Fibroblast of peridontal ligament (primary cell): ENCODE results near the gene LIPG.

ENCODE experiments used
- DNase-seq: peaks from one replicate; pipeline ENCODE4 v3.0.0-alpha.2; 2010; ENCODE audit errors: extremely low read depth

The LIPG gene

DNA sequence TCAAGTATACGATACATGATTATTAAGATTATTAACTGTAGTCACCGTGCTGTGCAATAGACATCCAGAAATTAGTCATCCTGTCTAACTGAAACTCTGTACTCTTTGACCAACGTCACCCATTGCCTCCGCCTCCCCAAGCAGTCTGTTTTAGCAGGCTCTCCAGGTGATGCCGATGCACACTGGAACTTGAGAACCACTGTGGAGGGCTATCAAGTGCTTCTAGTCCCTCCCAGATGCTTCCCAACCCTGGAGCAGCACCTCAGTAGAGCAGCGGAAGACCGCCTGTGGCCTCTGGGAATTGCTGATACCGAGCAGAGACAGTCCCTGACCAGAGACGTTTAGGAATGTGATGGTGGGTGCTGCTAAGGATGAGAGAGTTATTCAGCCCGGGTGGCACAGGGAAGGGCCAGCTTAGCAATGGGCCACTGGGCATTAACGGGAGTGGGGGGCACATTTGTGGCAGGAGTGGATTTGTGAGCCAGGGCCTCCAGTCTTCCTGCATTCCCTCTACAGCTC is 50.7 kb downstream of the LIPG start:
- no peak for DNase-seq

DNA sequence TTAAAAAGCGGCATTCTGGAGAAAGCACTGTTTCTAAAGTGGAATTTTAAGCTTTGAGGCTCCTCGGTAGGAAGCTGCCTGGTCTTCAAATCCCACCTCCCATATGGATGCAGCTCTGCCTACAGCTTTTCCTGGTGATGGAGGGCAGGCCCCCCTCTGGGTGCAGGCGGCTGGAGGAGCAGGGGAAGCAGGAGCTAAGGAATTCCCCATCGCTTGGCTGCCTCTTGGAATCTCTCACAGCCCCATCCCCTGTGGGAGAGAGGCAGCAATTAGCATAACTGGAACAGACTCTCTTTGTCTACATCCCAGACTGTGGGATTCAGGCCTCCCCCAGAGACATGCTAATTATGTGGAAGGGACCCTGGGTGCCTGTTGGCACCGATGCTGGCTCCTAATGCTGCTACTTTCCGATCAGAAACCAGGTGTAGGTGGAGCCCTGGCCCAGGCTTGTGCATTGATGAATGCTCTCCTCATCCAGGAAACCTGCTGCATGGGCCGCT is 51.3 kb downstream of the LIPG start:
- no peak for DNase-seq

DNA sequence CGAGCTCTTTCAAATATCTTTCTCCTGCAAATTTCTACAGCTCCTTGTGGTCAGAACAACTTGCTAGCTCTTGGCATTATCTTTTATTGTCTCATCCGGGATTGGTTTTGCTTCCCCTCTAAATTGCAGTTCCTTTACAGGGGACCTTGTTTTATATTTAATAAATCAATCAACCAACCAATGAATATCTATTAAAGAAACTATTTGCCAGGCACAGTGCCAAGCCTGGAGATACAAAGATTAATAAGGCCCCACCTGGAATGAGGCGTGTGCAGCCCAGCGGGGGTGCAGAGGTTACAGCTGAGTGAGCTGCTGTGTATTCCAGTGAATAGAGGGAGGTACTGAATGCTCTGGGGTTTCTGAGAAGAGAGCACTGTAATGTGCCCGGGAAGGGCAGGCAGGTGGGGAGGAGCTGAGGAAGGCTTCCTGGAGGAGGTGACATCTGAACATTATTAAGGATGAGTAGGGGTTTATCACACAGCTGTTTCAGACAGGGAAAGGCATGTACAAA is 51.8 kb downstream of the LIPG start:
- no peak for DNase-seq

DNA sequence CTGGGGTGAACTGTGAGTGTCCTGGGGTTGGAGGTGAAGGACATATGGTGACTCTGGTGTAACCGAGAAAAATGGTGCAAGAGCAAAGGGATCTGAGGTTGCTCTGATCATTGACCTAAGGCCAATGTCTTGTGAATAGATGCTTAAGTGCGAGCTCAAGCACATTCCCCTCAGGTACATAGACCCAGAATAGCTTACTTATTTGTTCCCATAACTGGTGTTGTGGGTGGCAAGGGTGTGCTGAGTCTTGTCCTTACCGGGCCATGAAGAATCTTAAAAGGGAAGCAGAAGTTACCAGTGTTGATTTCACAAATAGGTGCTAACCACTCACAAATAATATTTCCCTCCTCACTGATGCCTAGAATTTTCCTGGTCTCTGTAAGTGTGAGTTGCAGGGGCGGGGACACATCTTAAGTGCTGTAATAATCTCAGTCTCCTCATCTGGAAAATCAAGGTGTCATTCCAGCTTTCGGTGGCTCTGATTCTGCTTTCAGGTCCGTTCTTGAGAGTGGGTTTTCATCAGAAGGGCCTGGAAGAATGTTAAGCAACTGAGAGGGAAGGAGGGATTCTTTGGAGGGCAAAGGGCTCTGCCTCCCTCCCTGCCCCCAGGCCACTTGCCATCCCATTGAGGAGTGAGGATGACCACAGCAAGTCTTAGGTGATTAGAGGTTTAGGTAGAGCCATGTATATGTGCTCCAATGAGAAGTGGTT is 54.9 kb downstream of the LIPG start:
- no peak for DNase-seq

DNA sequence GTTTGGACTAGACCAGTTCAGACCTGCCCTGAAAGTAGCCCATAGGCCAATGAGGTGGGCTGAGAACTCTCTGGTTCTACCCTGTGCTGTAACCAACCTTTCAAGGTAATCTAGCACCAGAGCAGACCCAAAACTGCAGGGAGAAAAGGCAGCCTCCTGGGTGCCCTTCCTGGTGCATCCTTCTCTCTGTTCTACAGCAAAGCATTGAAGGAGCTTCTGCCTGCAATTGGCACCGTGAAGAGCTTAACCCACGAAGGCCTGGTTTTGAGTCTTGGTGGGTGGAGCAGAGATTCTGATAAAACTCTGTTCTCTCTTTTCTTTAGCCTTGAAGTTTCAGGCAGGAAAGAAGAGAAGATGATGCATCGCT is 55.5 kb downstream of the LIPG start:
- no peak for DNase-seq

DNA sequence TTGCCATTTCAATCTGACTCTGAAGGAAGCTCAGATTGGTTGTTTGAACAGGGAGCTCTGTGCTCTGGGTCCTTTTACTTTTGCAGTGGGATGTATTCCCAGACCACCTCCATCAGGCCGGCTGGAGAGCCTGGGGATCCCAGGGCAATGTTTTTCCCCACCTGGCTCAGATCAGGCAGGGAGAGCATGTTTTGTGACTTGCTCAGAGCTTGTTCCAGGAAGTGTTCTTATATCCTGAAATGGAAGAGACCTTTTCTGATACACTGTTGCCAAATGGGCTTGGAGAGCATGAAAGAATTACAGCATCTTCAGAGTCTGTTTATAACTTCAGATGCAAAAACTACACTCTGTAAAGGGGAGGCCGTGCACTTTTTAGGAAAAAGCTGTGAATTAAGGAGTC is 56.0 kb downstream of the LIPG start:
- DNase-seq = no peak

DNA sequence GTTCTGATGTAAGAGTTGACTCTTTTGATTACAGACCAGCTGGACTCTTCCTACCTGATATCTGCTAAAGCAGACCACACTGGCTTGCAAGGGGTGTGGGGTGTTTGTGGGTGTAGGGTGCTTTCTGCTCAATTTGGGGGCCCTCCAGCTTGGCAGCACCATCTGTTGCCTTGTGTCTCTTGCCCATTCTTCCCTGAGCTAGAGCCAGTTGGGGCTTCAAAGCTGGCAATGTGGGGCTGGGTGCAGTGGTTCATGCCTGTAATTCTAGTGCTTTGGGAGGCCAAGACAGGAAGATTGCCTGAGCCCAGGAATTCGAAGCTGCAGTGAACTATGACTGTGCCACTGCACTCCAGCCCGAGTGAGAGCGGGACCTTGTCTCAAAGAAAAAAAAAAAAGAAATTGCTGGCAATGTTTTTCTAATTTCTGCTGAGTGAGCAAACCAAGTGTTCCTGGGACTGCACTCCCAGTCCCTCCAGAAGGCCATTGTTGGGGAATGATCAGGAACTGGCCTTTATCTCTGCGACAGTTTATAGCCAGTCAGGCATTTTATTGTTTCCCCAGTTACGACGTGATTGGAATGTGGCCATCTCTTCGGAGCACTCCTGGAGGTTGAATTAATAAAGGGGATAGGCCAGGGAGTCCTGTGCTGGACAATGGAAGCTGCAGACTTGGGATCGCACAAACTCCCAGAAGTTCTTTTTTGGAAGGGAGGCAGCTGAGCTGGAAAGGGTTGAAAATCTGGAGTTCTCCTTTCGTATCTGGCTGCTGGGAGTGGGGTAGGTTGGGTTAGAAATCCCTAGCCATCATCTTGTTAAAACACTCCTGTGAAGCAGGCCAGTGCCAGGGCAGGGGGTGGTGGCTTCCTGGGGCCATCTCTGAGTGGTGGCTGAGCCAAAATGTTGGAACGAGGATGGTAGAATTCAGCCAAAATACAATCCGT is 57.2 kb downstream of the LIPG start:
- DNase-seq = no peak

DNA sequence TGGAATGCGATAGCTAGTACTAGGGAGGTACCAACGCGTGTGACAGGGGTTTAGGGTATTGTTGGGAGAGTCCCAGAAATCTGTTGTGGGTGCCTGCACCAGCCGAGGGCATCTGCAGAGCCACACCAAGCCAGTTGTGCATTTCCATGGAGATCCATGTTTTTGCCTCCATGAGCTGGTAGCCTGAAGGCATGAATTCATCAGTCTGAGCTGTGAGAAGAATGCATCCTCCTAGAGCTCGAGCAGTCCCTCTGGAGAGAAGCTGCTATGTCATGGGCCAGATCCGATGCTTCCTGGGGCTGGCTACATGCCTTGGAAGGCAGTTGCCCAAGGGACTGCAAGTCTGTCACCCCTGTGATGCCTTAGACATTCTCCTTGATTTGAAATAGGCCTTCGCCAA is 57.9 kb downstream of the LIPG start:
- DNase-seq = no peak

DNA sequence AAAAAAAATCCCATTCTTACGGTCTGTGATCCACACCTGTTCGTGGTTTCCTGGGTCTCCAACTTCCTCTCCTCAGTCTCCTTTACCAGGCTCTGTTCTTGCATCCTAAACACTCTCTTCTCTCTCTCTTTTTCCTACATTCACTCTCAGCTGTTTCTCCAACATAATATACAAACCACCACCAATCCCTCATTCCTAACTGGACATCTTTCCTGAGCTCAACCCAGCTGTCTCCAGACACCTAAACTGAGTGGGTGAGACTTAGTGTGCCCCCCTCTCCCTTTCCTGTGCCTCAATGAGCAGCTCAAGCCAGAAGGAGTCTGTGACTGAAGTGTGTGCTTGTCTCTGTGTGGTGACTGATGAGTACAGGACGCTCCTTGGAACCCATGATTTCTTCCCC is 59.4 kb downstream of the LIPG start:
- no peak for DNase-seq

DNA sequence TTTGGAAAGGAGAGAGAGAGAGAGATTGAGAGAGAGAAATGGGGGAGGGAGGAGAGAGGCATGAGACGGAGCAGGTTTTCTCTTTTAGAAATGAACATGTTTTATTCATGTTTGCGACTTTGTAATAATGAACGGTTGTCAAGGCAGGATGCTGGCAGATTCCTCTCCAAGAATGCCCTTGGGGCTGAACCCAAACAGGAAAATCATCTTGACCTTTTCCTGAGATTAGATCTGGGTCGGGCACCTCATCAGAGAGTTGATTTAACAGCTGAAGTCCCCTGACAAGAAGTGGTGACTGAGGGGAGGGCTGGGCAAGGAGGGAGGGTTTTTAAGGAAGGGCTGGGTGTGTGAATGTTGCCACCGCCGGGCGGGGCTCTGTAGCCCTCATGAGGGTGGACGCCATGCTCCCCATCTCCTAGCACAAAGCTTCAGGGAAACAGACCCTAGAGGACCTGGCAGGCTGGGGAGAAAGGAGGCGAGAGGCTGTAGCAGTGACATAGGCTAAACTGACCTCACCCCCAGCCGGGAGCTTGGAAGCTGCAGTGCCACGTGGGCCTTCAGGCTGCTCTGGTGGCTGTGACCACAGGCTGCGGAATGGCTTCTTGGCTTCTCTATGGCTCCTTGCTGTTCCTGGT is 60.0 kb downstream of the LIPG start:
- no peak for DNase-seq

DNA sequence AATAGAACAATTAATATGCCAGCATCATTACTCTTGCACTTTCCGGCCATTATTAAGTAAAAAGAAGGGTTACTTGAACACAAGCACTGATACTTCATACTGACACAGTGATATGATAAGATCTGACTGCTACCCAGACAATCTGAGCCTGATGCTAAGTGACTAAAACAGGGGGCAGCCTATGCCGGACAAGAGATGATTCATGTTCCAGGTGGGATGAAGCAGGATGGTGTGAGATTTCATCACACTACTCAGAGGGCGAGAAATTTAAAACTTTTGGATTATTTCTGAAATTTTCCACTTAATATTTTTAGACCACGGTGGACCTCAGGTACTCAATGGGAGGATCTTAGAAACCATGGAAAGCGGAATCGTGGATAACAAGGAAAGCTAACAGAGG is 61.7 kb downstream of the LIPG start:
- DNase-seq = no peak

DNA sequence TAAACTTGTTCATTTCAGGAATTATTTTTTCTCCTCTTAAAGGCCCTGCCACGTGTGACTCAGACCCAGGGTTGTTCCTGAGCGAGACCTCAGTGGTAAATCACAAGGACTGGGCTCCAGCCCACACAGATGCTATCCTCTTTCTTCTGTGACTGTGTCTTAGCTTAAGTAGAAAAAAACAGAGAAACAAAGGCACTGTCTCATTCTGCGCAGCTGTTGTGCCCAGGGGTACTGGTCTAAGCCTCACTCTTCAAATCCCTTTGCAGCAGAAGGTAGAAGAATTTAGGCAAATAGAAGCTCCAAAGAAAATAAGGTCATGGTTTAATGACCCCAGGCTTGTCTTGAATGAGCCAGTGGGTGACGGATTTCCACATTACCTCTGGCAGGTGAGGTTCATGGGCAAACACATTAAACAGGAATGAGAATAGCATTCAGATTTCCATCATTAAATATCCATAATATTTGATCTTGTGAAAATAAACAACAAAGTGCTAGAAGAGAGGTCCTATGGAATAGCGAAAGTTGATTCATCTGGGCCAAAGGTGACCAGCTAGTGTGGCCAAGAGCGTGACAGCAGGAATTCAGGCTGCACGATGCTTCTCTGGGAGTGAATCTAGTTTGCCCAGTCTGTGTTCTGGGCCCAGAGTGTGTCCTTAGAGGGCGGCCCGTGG is 63.3 kb downstream of the LIPG start:
- DNase-seq = no peak

DNA sequence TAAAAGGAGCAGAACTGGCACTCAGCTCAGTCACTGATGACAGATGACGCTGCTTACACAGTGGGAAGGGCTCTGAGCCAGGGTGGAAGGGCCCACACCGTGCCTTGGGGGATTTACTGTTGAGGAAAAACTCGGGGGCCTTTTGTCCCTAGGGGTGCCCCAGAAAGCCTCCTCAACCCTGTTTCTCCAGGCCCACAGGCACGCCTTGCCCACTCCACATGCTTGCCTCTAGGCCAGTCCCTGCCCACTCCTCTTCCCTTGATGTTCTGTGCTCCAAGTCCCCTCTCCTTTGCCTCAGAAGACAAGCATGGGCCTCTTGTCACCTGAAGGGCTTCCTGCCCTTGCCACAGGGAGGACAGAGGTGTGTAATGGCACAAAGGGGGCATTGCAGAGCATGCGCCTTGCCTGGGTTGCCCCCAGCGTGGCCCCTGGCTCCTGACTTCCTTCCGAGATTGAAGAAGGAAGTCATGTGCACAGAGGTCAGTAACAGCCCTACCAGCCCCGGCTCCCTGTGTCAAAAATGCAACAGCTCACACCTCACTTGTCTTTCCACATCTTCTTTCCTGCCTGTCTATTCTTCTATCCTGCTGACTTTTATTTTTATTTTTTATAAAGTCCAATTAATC is 65.1 kb downstream of the LIPG start:
- DNase-seq = no peak

DNA sequence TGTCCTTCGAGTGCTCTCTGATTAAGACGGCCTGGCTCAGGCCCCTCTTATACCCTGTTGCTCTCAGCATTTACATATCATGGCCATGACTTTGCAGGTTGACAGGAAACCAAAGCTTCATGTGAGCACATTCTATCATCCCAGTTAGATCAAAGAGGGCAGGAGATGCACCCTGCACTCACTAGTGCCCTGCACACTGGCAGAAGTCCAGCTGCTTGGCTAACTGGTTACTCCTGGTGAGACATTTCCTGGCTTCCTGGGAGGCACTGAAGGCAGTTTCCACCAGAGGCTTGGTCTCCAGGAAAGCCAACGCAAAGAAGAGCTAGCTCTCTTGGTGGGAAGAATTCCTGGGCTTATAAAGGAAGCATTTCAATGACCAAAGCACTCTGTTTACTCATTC is 66.3 kb downstream of the LIPG start:
- DNase-seq = no peak

DNA sequence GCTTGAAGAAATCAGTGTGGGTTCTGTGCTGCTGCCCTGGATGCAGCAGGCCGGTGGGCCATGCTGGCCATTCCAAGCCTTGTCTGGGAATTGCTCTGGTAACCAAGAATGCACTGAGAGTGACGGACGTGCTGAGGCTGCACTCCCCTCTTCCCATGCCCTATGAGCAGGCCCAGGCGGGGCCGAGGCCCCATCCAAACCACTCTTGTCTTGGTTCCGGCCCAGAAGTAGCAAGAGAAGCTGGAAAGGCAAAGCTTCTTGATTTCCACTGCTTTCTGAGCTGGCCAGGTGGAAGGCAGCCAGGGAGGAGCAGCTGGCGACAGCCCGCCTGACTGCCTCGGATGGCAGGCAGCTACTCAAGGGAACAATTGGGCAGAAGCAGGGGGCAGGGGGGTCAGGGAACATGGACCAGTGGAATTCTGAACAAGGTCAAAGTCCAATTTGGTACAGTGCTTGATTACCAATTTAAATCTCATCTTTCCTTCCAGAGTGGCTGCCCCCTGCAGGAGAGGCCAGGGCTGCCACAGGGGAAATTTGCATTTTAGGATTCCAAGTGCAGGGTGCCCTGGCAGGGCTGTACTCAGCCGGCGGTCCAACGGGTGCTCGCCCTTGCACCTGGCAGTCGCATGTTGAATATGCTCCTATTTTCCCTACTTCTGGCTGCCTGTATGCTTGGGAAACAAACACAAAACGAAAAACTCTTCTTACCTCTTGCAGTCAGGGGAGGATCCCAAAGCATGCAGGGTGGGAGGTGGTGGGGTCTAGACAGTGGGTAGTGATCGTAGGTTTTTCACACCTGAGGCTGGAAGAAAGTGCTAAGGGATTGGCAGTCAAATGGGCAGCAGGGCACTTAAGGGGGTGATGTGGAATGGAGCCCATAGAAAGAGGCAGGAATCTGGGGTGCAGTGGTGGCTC is 67.3 kb downstream of the LIPG start:
- no peak for DNase-seq

DNA sequence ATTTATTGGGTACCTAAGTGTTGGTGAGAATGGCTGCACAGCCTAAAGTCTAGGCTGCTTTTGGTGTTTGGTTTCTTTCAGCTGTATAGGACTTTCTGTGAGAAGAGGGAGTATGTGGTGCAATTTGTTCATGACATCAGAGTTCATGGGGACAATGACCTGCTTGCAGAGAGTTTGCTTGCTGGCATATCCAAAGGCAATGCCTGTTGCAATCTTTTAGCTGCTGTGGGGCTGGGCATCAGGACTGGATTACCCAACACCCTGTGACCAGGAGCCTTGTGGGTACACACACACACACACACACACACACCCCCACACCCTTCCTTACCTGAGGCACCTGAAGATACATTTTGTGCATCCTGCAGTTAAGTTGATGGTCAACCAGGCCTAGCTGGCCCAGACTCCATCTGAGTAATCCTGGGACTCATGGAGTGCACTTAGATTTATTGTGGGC is 68.4 kb downstream of the LIPG start:
- no peak for DNase-seq

DNA sequence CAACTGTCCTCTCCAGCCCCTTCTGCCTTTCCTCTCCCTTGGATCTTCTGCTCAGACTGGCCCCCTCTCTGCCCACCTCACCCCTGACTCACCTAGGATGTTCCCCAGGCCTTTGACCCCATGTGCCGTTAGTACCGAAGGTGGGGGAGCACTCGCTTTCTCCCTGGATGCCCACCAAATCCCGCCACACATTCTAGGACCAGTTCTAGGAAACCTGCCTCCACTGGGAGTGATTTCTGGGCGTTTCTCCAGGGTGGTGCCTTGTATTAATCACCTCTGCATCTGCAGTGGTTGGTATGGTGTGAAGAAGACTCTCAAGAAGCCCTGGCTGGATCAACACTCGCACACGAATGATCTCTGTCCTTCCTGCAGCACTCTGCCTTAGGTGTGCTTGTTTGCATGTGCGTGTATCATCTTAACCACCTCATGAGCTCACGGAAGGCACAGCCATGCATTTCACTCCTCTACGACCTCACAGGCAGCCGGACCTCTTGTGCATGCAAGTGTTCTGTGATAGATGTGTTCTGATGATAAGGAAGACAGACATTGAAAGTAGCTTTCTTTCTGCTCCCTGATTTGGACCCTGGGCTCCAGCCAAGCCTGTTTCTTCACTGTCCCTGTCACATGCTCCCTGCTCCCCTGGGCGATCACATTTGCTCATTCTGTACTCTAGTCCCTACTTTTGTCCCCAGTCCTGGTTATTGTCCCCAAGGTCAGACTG is 69.4 kb downstream of the LIPG start:
- DNase-seq = no peak

DNA sequence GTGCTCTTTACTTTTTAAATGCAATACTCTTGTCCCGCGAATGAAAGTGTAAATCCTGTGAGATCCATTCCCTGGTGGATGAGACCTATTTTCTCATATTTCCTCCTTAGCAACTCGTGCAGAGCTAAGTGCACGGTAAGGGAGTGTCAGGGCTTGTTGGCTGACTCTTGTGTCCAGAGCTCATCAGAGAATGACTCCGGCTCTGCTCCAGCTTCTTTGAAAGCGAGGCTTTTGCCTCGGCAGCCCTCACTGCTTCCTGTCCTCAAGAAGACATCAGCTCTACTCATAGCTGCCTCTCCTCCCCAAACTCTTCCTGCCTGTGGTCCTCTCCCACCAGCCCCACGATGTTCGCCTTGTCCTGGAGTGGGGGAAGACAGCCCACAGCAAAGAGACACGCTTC is 70.7 kb downstream of the LIPG start:
- DNase-seq = no peak

DNA sequence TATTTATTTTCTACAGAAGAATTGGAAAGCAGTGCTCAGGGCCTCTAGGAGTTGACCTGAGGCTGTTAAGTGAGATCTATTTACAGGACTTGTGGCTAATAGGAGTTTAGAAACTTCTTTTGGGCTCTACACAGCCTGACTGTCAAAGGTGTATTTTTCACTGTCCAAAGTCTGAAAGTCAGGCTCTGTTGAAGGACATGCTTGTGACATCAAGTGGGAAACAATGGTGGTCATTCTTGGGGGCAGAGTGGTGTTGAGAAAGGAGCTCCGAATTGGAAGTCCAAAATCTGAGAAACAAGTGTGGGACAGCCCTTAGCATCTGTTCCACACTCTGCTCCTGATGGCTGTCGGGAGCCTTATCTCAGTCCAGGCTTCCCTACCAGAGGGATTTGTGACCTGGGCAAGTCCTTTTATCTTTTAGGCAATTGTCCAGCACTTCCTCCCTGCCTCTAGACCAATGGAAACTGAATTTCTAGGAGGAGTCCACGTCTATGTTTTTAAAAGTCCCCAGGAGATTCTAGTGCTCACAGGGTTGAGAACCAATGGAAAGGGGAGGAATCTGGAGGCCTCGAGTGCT is 76.4 kb downstream of the LIPG start:
- DNase-seq = no peak
